Ishikawa (cell line): Measurements from ENCODE around the gene OR4D6.

Experiments
- CEBPB ChIP-seq: IDR thresholded peaks from 2 replicates; pipeline ENCODE4 v1.6.1; 2012
- CREB1 ChIP-seq: IDR thresholded peaks from 2 replicates; pipeline ENCODE4 v1.6.1; 2012; ENCODE audit warnings: low read depth
- EGR1 ChIP-seq: IDR thresholded peaks from 2 replicates; pipeline ENCODE4 v1.6.1; 2012
- EP300 ChIP-seq: IDR thresholded peaks from 2 replicates; pipeline ENCODE4 v1.6.1; 2012; ENCODE audit warnings: borderline replicate concordance
- FOXM1 ChIP-seq: IDR thresholded peaks from 2 replicates; pipeline ENCODE4 v1.6.1; 2012; ENCODE audit warnings: low read depth, borderline replicate concordance
- NFIC ChIP-seq: IDR thresholded peaks from 2 replicates; pipeline ENCODE4 v1.6.1; 2012
- RAD21 ChIP-seq: IDR thresholded peaks from 2 replicates; pipeline ENCODE4 v1.6.1; 2012; ENCODE audit warnings: low read depth
- REST ChIP-seq: IDR thresholded peaks from 2 replicates; pipeline ENCODE4 v1.6.1; 2012; ENCODE audit warnings: low read depth, mild to moderate bottlenecking
- TAF1 ChIP-seq: IDR thresholded peaks from 2 replicates; pipeline ENCODE4 v1.6.1; 2012; ENCODE audit warnings: low read depth, mild to moderate bottlenecking
- TCF12 ChIP-seq: IDR thresholded peaks from 2 replicates; pipeline ENCODE4 v1.6.1; 2012; ENCODE audit warnings: low read depth
- TEAD4 ChIP-seq: IDR thresholded peaks from 2 replicates; pipeline ENCODE4 v1.6.1; 2012
- USF1 ChIP-seq: IDR thresholded peaks from 2 replicates; pipeline ENCODE4 v1.6.1; 2012
- YY1 ChIP-seq: IDR thresholded peaks from 2 replicates; pipeline ENCODE4 v1.6.1; 2012; ENCODE audit warnings: low read depth
- ZBTB7A ChIP-seq: IDR thresholded peaks from 2 replicates; pipeline ENCODE4 v1.6.1; 2012; ENCODE audit warnings: low read depth
- TF ChIP-seq, protein P1 (sequence below): IDR thresholded peaks from 2 replicates; pipeline ENCODE4 v1.6.1; 2012

Gene OR4D6

GRCh38 chr11:59473015-59473414 lies 16.3 kb downstream of the OR4D6 start, which contains the start of gene OR4D10:
Gene OR4D10 (plus strand): TSS chr11:59473315. CDS start chr11:59477430, 4,115 bp downstream.
- TF ChIP-seq, protein P1, sequence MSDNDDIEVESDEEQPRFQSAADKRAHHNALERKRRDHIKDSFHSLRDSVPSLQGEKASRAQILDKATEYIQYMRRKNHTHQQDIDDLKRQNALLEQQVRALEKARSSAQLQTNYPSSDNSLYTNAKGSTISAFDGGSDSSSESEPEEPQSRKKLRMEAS = no peak
- TF ChIP-seq NFIC (no peak), ZBTB7A (no peak), EP300 (no peak), TCF12 (no peak), EGR1 (no peak), TAF1 (no peak), CEBPB (no peak), CREB1 (no peak), REST (no peak), YY1 (no peak), USF1 (no peak)

DNA sequence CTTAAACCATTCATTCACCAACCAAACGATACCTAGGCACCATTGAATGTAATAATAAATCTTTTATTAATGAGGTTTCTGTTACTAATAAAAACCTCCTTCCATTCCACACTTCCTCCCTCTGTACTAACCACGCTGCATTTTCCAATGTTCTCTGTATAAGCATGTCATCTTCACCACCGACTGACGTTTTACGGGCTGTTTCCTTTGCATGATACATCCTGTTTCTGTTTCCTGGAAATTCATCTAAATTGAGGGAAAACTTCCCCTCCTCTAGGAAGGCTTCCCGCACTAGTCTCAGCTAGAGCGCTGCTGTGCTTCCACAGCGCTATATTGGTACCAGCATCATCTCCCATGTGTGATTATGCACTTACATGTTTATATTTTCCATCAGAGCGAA lies 18.4 kb downstream of the OR4D6 start:
- TF ChIP-seq ZBTB7A = no peak

DNA sequence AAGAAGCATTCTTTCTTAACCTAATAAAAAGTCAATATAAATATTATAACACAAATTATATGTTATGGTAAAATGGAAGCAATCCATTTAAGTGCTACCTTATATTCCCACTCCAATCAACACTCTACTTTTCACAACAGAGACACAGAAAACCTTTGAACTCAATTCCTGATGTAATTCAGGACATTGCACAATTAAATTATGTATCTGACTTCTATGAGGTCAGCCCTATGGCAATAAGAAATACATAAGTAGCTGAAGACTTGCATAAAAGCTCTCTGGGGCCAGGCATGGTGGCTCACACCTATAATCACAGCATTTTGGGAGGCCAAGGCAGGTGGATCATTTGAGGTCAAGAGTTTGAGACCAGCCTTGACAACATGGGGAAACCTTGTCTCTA lies 23.1 kb downstream of the OR4D6 start:
- TF ChIP-seq USF1 (no peak), FOXM1 (no peak), YY1 (no peak), TCF12 (no peak), NFIC (no peak), REST (no peak), EGR1 (no peak)
- TF ChIP-seq, protein P1 = no peak

DNA sequence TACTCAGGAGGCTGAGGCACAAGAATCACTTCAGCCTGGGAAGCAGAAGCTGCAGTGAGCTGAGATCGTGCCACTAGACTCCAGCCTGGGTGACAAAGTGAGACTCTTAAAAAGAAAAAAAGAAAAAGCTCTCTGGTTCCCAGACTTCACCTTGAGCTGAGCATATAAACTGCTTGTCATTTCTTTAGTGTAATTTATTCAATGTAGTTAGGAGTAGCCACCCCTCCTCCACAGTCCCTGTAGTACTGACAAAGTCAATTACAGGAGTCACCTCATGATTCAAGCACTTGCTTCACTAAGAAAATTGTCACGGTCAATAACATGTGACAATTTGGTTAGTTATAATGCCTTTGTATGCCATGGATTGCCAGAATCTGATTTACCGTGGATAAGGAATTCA lies 23.6 kb downstream of the OR4D6 start:
- TF ChIP-seq TEAD4 (no peak), USF1 (no peak), EGR1 (no peak), FOXM1 (no peak), ZBTB7A (no peak), TCF12 (no peak), YY1 (no peak), REST (no peak), CEBPB (no peak), EP300 (no peak)

- TF ChIP-seq EP300 (no peak), CREB1 (no peak), REST (no peak), NFIC (no peak), ZBTB7A (no peak), EGR1 (no peak), TCF12 (no peak), TAF1 (no peak), YY1 (no peak), FOXM1 (no peak), RAD21 (no peak)
- TF ChIP-seq, protein P1 = no peak
Measured at GRCh38 chr11:59501931-59502330, 45.2 kb downstream of the OR4D6 start.
